GM21576 (cell line): Measurements from ENCODE around the gene ITIH5.

Experiments used
- ATAC-seq: cut with Tn5 transposase; IDR thresholded peaks from one replicate; pipeline ENCODE4 v1.9.1; 2021; ENCODE audit warnings: mild to moderate bottlenecking, moderate library complexity; ENCODE audit not compliant: unreplicated experiment

The ITIH5 gene

DNA sequence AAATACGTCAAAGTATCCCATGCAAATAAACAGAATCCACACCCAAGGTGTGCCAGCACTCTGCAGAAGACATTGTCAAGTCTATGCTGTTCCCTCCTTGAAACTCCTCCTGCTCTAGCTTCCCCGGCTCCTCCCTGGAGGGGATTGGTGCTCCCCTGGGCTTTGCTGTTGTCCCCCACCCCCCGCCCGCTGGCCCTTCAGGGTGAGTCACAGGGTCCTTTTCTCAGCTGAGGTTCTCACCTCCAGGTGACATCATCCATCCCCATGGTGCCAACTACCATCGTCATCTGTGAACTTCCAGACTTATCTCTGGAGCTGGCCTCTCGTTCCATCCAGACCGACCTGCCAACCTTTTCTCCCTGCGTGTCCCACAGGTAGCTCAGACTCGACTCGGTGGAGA, 77.0 kb downstream of the ITIH5 start:
- ATAC-seq = no peak

DNA sequence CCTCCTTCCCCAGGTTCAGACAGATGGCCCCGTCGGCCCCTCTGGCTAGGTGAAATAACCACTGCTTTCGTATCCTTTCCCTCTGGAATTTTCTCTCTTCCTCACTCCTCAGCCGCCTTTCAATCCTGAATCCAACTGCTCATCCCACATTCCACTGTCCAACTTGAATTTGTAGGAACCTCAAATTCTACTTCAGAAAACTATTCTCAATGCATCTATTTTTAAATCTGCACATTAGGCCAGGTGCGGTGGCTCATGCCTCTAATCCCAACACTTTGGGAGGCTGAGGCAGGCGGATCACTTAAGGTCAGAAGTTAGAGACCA, 78.9 kb downstream of the ITIH5 start:
- no peak for ATAC-seq

DNA sequence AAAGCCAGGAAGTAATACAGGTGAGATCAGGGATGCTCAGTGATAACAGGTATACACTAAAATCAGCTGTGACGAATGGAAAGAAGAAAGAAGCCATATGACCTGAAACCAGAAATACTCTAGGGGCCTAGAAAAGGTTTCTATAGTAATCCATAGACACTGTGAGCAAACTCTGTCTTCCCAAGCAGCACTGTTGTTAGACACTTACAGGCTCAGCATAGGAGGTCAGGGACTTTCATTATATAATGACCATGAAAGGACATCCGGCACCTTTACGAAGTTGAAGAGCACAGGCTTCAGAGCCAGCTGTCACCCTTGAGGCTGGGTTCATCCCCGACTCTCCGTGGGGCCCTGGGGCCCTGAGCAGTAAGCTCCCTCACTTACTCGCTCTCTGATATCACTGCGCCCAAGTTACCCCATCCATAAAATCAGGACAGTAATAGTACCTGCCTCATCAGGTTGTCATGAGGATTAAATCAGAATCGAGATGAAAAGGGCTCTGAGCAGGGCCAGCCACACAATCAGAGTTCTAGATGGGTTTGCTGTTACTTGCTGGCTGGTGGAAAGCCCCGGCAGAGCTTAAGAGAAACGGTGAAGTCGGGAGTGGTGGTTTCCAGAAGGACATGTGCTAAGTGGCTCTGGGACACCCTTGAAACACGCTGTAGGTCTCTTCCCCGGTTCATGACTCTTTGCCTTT, 79.5 kb downstream of the ITIH5 start:
- ATAC-seq = no peak

DNA sequence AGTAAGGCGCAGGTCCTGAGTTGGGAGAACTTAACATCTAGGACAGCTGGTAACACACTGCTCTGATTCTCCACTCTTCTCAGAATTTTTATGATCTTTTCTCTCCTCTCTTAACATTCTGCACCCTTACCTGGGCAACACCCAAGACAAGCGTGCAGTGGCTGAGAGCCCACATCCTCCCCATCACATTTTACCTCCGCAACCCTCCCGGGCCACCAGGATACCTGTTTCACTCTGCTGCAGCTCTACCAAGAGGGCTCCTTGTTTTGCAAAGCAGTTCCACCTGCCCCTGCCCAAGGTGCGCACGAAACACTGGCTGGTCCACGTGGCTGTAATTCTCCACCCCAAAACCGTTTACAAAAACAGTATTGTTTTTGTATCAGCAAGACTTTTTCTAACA, 81.5 kb downstream of the ITIH5 start:
- ATAC-seq = no peak

DNA sequence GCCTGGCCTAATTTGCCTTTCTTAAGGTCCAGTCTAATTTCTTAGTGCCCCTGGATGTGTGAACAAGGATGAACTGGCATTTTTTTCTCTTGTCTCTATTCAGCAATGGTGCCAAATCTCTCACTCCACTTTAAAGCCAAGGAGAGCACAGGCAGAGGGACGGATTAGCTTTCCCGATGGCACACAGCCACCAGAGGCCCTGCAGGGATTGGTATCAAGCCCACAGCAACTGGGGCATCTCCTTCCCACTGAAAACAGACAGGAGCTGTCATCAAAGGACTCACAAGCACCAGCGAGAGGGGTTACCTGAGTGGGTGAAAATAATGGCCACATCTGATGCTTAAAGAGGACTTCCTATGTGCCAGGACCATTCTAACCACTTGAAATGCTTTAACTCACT, 83.1 kb downstream of the ITIH5 start:
- ATAC-seq = no peak

DNA sequence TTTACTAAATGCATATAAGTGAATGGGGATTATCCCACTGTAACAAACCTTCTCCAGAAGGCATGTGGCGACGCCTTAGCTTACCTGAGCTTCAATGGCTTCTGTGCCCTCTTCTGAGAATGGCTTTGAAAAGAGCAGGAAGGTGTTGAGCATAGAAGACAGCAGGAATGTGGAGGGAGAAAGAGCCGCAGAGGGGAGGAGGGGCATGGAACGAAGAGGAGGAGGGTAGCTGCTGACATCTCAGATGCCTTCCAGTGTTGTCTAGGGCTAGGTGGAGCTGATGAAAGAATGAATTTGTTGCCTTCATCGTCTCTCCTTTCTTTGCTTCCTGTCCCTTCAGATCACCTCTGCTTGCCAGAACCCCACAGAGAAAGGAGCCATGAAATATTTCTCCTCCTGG, 86.2 kb downstream of the ITIH5 start:
- ATAC-seq = no peak

DNA sequence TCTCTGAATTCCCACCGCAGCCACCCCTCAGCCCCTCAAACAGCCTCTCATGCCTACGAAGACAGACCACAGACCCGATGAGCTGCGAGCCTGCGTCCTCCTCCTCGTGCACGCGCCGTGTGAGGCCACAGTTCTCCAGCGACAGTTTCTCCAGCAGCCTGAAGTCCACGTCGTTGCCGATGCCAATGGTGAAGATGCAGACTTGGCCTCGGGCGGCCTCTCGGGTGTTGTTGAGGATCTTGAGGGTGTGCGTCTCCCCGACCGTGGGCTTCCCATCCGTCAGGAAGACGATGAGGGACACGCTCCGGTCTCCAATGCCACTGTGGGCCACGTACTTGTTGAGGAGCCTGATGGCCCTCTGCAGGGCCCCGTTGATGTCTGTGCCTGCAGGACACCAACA, 87.1 kb downstream of the ITIH5 start:
- ATAC-seq = no peak

DNA sequence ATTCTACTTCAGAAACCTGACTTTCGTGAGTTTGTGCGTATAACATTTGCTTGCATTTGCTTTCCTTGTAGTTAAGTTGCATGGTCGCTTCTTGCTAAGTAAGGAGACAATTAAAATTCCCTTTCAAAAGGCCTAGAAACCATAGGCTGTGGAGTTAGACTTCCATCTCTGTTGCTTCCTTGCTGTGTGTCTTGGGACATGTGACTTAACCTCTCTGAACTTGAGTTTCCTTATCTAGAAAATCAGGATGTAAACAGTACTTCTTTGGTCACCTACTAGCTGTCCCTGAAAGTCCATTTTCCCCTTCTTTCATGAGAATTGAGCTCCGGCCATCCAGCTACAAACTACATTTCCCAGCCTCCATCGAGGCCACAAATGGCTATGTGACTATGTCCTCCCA, 89.2 kb downstream of the ITIH5 start:
- no peak for ATAC-seq

DNA sequence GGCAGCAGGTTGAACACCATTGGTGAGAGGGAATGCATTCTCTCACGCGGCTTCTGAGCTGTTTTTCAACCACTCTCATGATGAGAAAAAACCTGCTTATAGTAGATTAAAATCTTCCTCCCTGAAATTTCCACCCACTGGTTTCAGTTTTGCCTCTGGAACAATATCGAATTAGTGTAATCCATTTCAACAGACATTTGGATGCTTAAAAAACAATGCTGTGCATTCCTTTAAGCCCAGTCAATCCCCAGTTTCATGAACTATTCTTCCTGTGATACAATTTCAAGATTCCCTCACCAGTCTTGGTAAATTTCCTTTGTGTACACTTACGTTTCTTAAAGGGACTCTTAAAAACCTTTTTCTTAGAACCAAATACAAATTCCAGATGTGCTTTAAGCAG, 89.6 kb downstream of the ITIH5 start:
- no peak for ATAC-seq

DNA sequence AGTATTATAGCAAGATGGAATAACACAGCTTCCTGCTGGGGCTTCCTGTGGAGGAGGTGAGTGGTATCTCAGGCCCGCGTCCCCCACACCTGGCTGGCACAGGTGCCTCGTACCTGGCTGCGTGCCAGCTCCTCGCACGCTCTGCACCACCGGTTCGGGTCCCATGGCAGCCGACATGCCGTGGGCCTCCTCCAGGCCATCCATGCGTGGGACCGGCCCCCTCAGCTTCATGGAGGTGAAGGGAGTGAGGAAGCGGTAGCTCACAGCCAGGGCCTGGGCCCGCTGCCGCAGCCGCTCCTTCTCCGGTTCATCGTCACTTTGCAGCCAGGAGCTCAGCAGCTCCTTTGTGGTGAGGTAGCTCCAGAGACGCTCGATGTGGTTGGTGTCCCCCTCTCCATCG, 90.4 kb downstream of the ITIH5 start:
- ATAC-seq = no peak

DNA sequence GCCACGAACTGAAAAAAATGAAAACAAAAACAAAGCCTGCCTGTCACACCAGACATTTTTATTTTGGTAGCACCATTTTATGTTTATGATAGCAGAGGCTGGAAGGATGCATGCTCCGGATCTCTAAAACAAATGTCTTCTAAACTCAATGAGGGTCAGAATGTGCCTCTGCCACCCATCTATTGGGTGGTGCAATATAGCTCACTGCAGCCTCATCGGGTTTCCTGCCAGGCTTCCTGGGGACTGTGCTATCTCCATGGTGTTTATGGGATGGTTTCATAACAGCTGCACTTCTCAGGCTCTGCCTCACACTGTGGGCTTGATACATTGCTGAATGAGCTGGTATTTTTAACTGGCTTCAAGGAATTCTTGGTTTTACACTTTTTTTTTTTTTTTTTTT, 94.4 kb downstream of the ITIH5 start:
- ATAC-seq = no peak

DNA sequence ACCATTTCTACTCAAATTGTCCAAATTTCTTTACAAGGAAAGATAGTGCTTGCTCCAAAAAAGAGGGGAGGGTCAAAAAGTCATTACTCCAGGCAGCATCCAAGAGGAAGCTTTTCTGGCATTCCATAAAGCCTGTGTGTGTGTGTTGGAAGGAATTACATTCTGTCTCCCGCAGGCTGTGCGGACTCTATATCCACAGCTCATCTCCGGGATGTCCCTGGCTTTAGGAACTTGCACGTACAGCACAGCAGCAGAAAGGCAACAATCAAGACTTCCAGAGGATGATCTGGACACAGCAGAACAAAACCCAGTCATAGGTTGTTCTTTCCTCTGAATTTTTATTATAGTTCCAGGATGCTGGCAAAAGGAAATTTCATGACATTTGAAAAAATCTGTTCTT, 94.8 kb downstream of the ITIH5 start:
- ATAC-seq = no peak

DNA sequence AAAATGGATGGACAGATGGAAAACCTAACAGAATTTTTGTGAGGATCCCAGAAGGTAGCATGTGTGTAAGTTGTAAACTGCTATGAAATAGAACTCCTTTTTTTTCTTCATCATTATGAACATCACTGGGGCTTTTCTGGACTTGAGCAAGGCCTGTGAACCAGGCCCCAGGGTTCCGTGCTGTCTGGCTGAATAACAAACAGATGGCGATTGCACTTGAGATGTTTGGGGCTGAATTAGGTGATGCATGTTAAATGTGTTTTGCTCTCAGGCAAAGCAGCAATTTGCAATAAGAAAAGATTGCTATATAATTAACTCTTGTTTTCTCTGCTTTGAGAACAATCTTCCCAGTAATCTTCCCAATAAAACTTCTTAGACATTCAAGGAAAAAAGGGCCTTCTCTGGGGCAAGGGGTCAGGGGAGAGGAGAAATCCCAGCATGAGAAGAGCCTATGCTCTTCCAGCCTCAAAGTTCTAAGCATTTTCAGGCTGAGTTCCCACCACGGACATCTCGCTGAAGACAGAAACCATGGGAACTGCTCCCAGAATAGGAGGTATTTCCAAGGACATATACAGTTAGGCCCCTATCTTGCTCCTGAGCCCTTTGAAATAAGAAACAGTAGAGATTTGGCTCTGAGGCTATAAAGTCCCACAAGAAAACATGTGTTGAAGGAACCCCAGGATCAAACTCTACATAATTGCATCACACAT, 98.7 kb downstream of the ITIH5 start:
- ATAC-seq = no peak

DNA sequence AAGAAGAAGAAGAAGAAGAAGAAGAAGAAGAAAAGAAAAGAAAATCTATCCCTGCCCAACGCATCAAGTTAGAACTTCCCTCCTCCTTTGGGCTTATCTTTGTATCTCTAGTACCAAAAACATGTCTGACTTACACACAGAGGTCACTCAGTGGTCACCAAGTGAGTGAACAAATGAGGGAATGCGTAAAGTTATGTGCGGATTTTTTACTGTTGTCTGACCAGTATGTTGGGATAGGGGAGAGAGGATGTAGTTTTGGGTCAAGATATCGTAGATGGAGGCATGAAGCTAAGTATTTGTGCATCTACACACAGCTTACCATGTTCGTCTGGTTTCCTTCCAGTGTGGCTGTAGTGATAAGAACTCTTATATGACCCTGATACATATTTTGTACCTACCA, 99.9 kb downstream of the ITIH5 start:
- no peak for ATAC-seq

DNA sequence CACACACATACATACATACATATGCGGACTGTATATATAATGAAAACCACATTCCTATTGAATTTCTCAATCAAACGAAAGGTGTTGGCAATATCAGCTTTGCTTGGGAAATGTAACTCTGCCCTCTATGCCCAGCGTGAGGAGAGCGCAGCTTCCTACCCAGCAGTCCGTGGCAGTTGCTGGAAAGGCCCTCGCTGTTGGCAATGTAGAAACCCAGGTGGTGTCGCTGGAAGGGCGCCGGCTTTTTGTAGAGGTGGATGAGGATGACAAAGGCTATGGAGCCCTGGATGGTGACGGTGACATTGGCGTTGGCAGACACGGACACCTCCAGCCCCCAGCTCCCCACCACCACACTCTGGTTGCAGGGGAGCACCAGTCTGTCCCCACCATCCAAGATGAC, 100.9 kb downstream of the ITIH5 start:
- no peak for ATAC-seq

DNA sequence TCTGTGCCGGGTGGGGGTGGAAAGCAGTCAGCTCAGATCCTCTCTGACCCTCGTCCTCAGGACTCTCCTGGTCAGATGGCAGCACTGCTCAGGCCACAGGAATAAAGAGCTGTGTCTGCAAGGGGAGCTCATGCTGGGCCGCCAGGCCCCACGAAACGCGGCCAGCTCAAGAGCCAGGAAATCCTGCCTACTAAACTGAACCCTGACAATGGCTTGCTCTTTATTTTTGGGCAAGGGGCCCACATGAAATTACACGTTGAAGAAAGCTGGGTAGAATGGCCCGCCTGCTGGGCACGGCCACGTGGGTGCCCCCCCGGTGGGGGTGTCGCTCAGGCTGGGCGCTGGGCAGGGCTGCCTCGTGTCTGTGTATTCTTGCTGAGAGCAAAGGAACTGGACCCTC, 103.0 kb downstream of the ITIH5 start:
- ATAC-seq = no peak

DNA sequence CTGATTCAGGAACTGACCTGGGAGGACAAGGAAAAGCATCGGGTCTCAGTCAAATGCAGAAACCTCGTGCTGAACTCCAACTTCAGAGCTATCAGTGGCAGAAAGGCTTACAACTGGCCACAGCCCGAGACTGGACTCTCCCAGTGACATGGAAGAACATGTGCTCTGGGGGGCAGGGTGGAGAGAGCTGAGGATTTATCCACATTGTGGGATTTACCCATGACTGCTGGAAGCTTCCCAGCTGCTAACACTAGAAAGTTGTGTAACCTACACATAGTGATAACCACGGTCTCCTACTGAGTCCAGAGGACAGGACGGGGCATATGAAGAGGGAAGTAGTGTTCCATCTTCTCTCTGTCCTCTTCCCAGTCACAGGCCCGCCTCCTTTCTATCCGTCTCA, 103.4 kb downstream of the ITIH5 start:
- ATAC-seq = no peak

DNA sequence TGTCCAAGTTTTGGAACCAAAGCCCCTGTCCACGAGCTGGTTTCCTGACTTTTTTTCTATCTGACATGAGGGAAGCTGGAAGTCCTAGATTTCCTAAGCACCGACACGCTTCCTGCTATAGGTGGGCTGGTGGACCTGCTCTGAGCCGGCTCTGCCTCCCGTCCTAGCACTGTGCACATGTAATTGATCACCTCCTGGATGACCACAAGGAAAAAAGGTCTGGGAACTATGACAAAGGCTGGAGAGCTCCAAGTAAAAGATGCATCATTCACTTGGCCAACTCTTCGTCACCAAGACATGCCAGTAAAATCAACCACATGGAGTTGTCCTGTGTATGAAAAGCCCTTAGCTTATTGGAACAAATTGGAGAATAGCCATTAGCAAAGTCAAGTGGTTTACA, 104.8 kb downstream of the ITIH5 start:
- ATAC-seq = no peak

DNA sequence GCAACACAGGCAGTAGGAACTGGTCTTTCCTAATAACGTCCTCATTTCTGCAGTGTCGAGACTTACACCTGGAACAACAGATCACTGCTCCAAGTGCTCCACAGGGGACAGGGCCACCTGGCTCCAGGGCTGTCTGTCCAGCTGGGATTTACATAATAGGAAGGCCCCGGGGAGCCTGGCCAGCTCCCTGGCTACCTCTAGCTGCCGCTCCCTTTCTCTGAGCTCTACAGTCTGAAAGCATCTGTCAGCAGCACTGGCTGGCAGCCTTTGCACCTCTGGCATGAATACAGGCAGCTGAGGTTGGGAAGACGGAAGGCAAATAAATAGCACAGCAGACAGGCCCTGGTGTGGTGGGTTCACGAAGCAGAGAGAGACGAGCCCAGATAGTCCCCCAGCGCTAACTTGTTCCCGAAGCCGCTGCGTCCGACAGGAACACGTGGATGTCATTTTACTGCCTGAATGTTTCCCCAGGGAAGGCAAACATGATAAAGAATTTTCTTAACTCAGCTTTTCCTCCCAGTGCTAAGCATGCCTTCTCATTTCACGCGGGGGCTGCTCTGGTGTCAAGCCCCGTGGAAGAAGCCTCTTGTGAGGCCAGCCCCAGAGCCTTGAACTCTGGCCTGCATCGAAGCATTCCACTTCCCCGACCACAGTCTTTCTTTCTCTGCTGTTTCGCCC, 105.4 kb downstream of the ITIH5 start:
- ATAC-seq = no peak

DNA sequence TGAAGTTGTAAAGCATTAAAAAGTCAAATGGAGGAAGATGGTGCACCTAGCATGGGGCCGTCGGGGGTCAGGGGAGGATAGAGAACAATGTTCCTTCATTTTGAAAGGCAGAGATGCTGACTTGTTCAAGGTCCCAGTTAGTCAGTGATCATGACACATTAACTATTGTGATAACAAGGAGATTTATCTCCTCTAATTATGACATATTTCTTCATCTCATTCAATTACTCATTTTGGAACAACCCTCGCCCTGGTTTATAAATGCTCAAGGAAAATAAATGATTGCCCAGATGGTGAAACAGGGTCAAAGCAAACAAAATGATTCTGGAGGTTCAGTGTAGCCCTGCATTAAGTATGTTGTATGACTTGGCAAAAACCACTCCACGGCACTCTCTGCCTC, 106.2 kb downstream of the ITIH5 start:
- ATAC-seq = no peak

DNA sequence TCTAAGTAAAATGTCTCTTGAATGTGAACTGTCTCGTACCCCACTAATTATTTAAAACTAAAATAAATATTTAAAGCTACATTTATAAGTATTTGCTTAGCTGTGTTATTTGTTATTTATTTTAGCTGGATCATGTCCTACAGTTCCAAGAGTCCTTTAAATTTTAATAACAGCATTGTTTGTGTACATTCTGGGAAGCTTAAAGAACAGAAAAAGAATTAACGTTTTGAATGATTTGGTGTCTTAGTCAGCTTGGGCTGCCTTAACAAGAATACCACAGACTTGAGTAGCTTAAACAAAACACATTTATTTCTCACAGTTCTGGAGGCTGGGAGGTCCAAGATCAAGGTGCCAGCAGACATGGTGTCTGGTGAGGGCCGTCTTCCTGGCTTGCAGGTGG, 107.4 kb downstream of the ITIH5 start:
- no peak for ATAC-seq

DNA sequence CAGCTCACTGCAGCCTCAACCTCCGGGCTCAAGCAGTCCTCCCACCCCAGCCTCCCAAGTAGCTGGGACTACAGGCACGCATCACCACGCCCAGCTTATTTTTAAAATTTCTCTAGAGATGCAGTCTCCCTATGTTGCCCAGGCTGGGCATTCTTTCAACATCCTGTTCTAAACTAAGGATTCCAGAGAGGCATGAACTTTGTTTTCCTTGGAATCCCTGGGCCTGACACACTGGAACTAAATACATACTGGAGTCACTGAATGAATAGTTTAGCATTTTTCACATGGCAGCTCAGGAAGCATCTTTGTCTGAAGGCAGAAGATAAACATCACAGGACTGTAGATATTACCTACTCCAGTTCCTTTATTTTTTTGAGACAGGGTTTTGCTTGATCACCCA, 108.7 kb downstream of the ITIH5 start:
- no peak for ATAC-seq

DNA sequence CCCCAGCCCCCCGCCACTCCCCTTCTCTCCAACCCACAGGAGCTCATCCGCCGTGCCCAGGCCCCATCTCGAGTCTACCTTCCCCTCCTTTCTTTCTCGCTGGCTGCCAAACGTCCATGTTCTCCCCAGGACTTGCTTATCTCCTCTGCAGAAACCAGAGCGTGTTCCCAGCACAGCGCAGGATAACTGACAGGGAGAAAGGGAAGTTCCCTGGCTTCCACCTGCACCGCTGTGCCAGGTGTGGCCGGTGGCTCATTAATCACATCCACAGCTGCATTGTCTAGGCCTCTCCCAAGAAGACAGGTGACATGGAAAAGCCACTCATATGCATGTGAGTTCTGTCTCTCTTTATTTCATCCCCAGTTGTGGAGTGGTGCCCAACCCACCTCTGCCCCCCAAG, 113.2 kb downstream of the ITIH5 start:
- ATAC-seq = no peak
